ENCODE results near the gene TRIL. TPM values are rescaled to one million over a fixed set of nuclear protein-coding genes. Genes with fewer than 3 reads are reported as not detected.

Gene TRIL
- total and polyA plus RNA-seq, 2 of the 4 experiments (the other 2 are of a cell fraction): under 0.01 to 0.09 TPM

GRCh38 chr7:28961972-28962371, 3.8 kb upstream of the TRIL start:
- 68% methylated on average over 3 of the region's 5 CpGs; no CpG with 5 or more reads in 1 of the 2 experiments for WGBS, 2 experiments (ENCODE audit: extremely low coverage in 2 of 2, insufficient read length in 1 of 2)
- H3K4ac ChIP-seq (ENCODE audit: low read depth, low read length): no peak overlapping the region

More at GRCh38 chr7:28961972-28962371, 3.8 kb upstream of the TRIL start:
- Histone ChIP-seq H4K8ac (ENCODE audit: low read depth in 2 of 2, low read length in 2 of 2) (no peak overlapping the region), H3K9me3 (ENCODE audit: control insufficient read depth, insufficient read depth, low read length) (peaks cover 4% of the 10 kb centered on the region; the same call in 1 of the 2 replicates), H3K9me1 (ENCODE audit: insufficient read depth, low read length) (no peaks in the 10 kb centered on the region), H2AFZ (replicated peaks; ENCODE audit: low read length, poor library complexity) (no peak overlapping the region), H2BK15ac (ENCODE audit: low read depth, low read length) (no peak overlapping the region), H2BK5ac (ENCODE audit: low read depth, low read length, poor library complexity, severe bottlenecking) (no peak overlapping the region), H3K27me3 (ENCODE audit: control insufficient read depth, insufficient read depth, low read length) (peaks cover 38% of the 10 kb centered on the region), H3K14ac (replicated peaks; ENCODE audit: low read depth, low read length) (no peak overlapping the region), H3K79me1 (ENCODE audit: low read depth in 1 of 2, low read length in 2 of 2) (no peaks in the 10 kb centered on the region), H4K20me1 (ENCODE audit: insufficient read depth, low read length) (no peaks in the 10 kb centered on the region), H3K23ac (ENCODE audit: low read depth, low read length) (no peak overlapping the region), H2AK9ac (replicated peaks; ENCODE audit: low read depth, low read length, poor library complexity) (no peak overlapping the region), H3K4me2 (ENCODE audit: low read depth, low read length) (no peak overlapping the region), H4K5ac (ENCODE audit: low read depth, low read length) (no peak overlapping the region), H3K36me3 (ENCODE audit: control insufficient read depth, insufficient read depth, low read length) (no peaks in the 10 kb centered on the region), H3K27ac (ENCODE audit: insufficient read depth, low read length) (no peak overlapping the region), H2AK5ac (ENCODE audit: low read depth, low read length) (no peak overlapping the region), H3K56ac (ENCODE audit: extremely low read depth, insufficient read depth, low read length) (no peak overlapping the region), H4K91ac (ENCODE audit: insufficient read depth, low read depth, low read length) (no peak overlapping the region), H3K4me3 (ENCODE audit: insufficient read depth, low read depth, low read length) (no peak overlapping the region), H3K9ac (ENCODE audit: low read depth, low read length) (no peak overlapping the region), H3K4me1 (ENCODE audit: control insufficient read depth, insufficient read depth, low read length) (no peaks in the 10 kb centered on the region; the same call in 1 of the 2 replicates), H3K18ac (ENCODE audit: low read depth, low read length) (no peak overlapping the region), H2BK20ac (ENCODE audit: low read depth, low read length) (no peak overlapping the region), H2BK120ac (ENCODE audit: low read depth, low read length) (no peak overlapping the region)
- in situ Hi-C loops (cut with MboI; ENCODE audit: low sequenced_read_pairs) (no loop called here), intact Hi-C loops (cut with micrococcal nuclease) (no loop called here), dilution Hi-C loops (cut with HindIII; ENCODE audit: low sequenced_read_pairs, unreplicated experiment) (no loop called here)
- no TSS peak for BruUV-seq (replicated peaks)
- ChIA-PET CTCF (interaction anchor here (1.1 kb wide), 1 partner anchor 9 kb away, joined by 3 read pairs; no protein-coding TSS in a partner anchor), POLR2A (ENCODE audit: unreplicated experiment) (no interaction called here)
- ATAC-seq (ENCODE audit: low read depth): no peak
- DNase-seq: no peak
- TF ChIP-seq CEBPB (IDR thresholded peaks at IDR 0.05; ENCODE audit: low read depth, low read length): no peak
- no peak for TF ChIP-seq SMC3 (IDR thresholded peaks at IDR 0.05; ENCODE audit: low read depth, low read length)
